Neural crest cell (in vitro differentiated cells): ENCODE results near the gene DDR1. TPM values are rescaled to one million over a fixed set of nuclear protein-coding genes. Genes with fewer than 3 reads are reported as not detected.
"Not testable (repeated sequence)": the region's sequence is repeated elsewhere in the genome, so short reads cannot be mapped to it uniquely, and the experiment has no call there.

Experiments
- DNase-seq: peaks from one replicate; pipeline ENCODE4 v3.0.0; 2021; ENCODE audit warnings: low read depth, mixed read lengths, low spot score
- H3K27ac Mint-ChIP-seq: one replicate; pipeline ENCODE4 v1.8.0; 2021; ENCODE audit warnings: mild to moderate bottlenecking, mixed read lengths; ENCODE audit not compliant: unreplicated experiment
- H3K27me3 Mint-ChIP-seq: 2 replicates; pipeline ENCODE4 v1.8.0; 2021; ENCODE audit warnings: low read depth, mild to moderate bottlenecking, mixed read lengths
- H3K36me3 Mint-ChIP-seq: 2 replicates; pipeline ENCODE4 v1.8.0; 2021; ENCODE audit warnings: low read depth, mild to moderate bottlenecking, mixed read lengths
- H3K4me1 Mint-ChIP-seq: 2 replicates; pipeline ENCODE4 v1.8.0; 2021; ENCODE audit warnings: mixed read lengths
- H3K4me3 Mint-ChIP-seq: one replicate; pipeline ENCODE4 v1.8.0; 2021; ENCODE audit warnings: mild to moderate bottlenecking, mixed read lengths
- H3K9me3 Mint-ChIP-seq: 2 replicates; pipeline ENCODE4 v1.8.0; 2021; ENCODE audit warnings: mixed read lengths
- CTCF ChIP-seq: fragments of 200-600 bp; sonication (generic); conservative IDR thresholded peaks from 2 replicates; pipeline ENCODE4 v1.5.0; 2021; ENCODE audit warnings: antibody characterized with exemption, mild to moderate bottlenecking
- total RNA-seq: library from RNA; stranded (reverse); gene quantifications from 2 replicates; pipeline ENCODE4 v1.2.1, GENCODE V29; 2021

DDR1 gene
- total RNA-seq, 1 donor from 2014 or later, result 178 TPM

GRCh38 chr6:30855429-30856075, 28.8 kb upstream of the DDR1 start:
- no peak overlapping the region for H3K4me3 Mint-ChIP-seq
- H3K27me3 Mint-ChIP-seq, result no peaks in the 10 kb centered on the region
- H3K4me1 Mint-ChIP-seq, result peaks cover 21% of the 10 kb centered on the region
- peaks cover 5% of the 10 kb centered on the region for H3K36me3 Mint-ChIP-seq
- no peak overlapping the region for H3K27ac Mint-ChIP-seq
- peaks cover 4% of the 10 kb centered on the region for H3K9me3 Mint-ChIP-seq
- no peak for DNase-seq
- no peak for TF ChIP-seq CTCF

- H3K4me1 Mint-ChIP-seq, result peaks cover 21% of the 10 kb centered on the region
- peaks cover 6% of the 10 kb centered on the region for H3K9me3 Mint-ChIP-seq
- H3K4me3 Mint-ChIP-seq, result no peak overlapping the region
- no peak overlapping the region for H3K27ac Mint-ChIP-seq
- no peaks in the 10 kb centered on the region for H3K27me3 Mint-ChIP-seq
- DNase-seq, result no peak
- H3K36me3 Mint-ChIP-seq, result peaks cover 5% of the 10 kb centered on the region
- TF ChIP-seq CTCF, result no peak
These were observed 27.2 kb upstream of the DDR1 start for GRCh38 chr6:30857112-30857511.

GRCh38 chr6:30857549-30857948, 26.8 kb upstream of the DDR1 start:
- Mint-ChIP-seq H3K4me1 (peaks cover 21% of the 10 kb centered on the region), H3K27me3 (no peaks in the 10 kb centered on the region), H3K4me3 (no peak overlapping the region), H3K9me3 (peaks cover 3% of the 10 kb centered on the region), H3K27ac (no peak overlapping the region), H3K36me3 (peaks cover 3% of the 10 kb centered on the region)
- TF ChIP-seq CTCF, result no peak
- DNase-seq, result no peak

- not testable (repeated sequence) for H3K27me3 Mint-ChIP-seq, H3K27ac Mint-ChIP-seq, H3K36me3 Mint-ChIP-seq, H3K9me3 Mint-ChIP-seq, DNase-seq, H3K4me3 Mint-ChIP-seq
- H3K4me1 Mint-ChIP-seq, result peaks cover 21% of the 10 kb centered on the region
These were observed 24.6 kb upstream of the DDR1 start for GRCh38 chr6:30859726-30860125.

- DNase-seq, result no peak
- Mint-ChIP-seq H3K27me3 (no peaks in the 10 kb centered on the region), H3K9me3 (peaks cover 3% of the 10 kb centered on the region), H3K36me3 (peaks cover 3% of the 10 kb centered on the region), H3K4me1 (peaks cover 20% of the 10 kb centered on the region), H3K4me3 (no peak overlapping the region), H3K27ac (no peak overlapping the region)
- TF ChIP-seq CTCF, result no peak
These were observed 22.9 kb upstream of the DDR1 start for GRCh38 chr6:30861257-30862048.
